HEK293 (cell line): ENCODE measurements around the gene HOGA1.

ENCODE experiments used
- CTCF ChIA-PET: fragments of 350-600 bp; formaldehyde crosslinking; extraction: SDS; loops from one replicate; lab custom pipeline; 2021; ENCODE audit warnings: antibody characterized with exemption; lab: Yijun Ruan, JAX
- POLR2A ChIA-PET: fragments of 300-600 bp; formaldehyde crosslinking; extraction: SDS; loops from one replicate; lab custom pipeline; 2020; ENCODE audit warnings: antibody characterized with exemption, inconsistent platforms; lab: Yijun Ruan, JAX
- H3K27ac ChIP-seq: fragments of 200-500 bp; sonication (Bioruptor generic); 2 replicates; pipeline ENCODE4 v1.5.1; 2014; ENCODE audit warnings: low read depth, low read length, control low read depth, inconsistent platforms; ENCODE audit errors: extremely low read depth
- H3K36me3 ChIP-seq, 2 experiments: fragments of 200-500 bp in 1 of 2; sonication (Bioruptor generic) in 1 of 2; 1 replicate in 1 of 2; 2 replicates in 1 of 2; pipeline ENCODE4 v1.5.1; 2014 to 2017; ENCODE audit warnings: inconsistent platforms in 2 of 2, low read length in 2 of 2; ENCODE audit not compliant: control insufficient read depth in 2 of 2, insufficient read depth in 1 of 2
- H3K4me1 ChIP-seq: fragments of 200-500 bp; sonication (Bioruptor generic); 2 replicates; pipeline ENCODE4 v1.5.1; 2014; ENCODE audit warnings: mild to moderate bottlenecking, low read length, inconsistent platforms; ENCODE audit not compliant: control insufficient read depth, insufficient read depth
- H3K4me3 ChIP-seq: 2 replicates; pipeline ENCODE4 v1.5.1; 2011; ENCODE audit warnings: low read depth, mild to moderate bottlenecking, control low read depth, low read length, moderate library complexity
- H3K9me3 ChIP-seq: fragments of 200-500 bp; sonication (Bioruptor generic); 2 replicates; pipeline ENCODE4 v1.5.1; 2014; ENCODE audit warnings: low read depth, low read length, inconsistent platforms; ENCODE audit not compliant: control insufficient read depth, insufficient read depth
- REST ChIP-seq: fragments of 450-650 bp; formaldehyde crosslinking; IDR thresholded peaks from 2 replicates; pipeline ENCODE4 v1.5.1; 2016; ENCODE audit warnings: missing biosample characterization, missing genetic modification characterization
- TCF7L2 ChIP-seq: IDR thresholded peaks from 2 replicates; pipeline ENCODE4 v1.6.1; 2011; ENCODE audit warnings: low read depth, mild to moderate bottlenecking, inconsistent platforms, low read length, moderate library complexity, borderline replicate concordance
- YY1 ChIP-seq: fragments of 450-650 bp; formaldehyde crosslinking; IDR thresholded peaks from 2 replicates; pipeline ENCODE4 v1.5.1; 2018; ENCODE audit warnings: missing biosample characterization, missing genetic modification characterization
- ZFP3 ChIP-seq: fragments of 450-650 bp; formaldehyde crosslinking; IDR thresholded peaks from 2 replicates; pipeline ENCODE4 v1.5.1; 2016; ENCODE audit warnings: low read depth, missing biosample characterization, missing genetic modification characterization
- ZNF10 ChIP-seq: fragments of 450-650 bp; formaldehyde crosslinking; IDR thresholded peaks from 2 replicates; pipeline ENCODE4 v1.5.1; 2017; ENCODE audit warnings: missing biosample characterization, missing genetic modification characterization
- ZNF114 ChIP-seq: fragments of 450-650 bp; formaldehyde crosslinking; IDR thresholded peaks from 2 replicates; pipeline ENCODE4 v1.5.0; 2017; ENCODE audit warnings: missing biosample characterization, missing genetic modification characterization
- ZNF19 ChIP-seq: fragments of 450-650 bp; formaldehyde crosslinking; IDR thresholded peaks from 2 replicates; pipeline ENCODE4; 2016; ENCODE audit warnings: missing biosample characterization, missing genetic modification characterization, low read depth
- ZNF26 ChIP-seq: fragments of 450-650 bp; formaldehyde crosslinking; IDR thresholded peaks from 2 replicates; pipeline ENCODE4 v1.5.1; 2016; ENCODE audit warnings: missing biosample characterization, missing genetic modification characterization
- ZNF280C ChIP-seq: fragments of 450-650 bp; formaldehyde crosslinking; IDR thresholded peaks from 2 replicates; pipeline ENCODE4 v1.5.1; 2016; ENCODE audit warnings: missing biosample characterization, missing genetic modification characterization
- ZNF514 ChIP-seq: fragments of 450-650 bp; formaldehyde crosslinking; IDR thresholded peaks from 2 replicates; pipeline ENCODE4 v1.5.1; 2016; ENCODE audit warnings: missing biosample characterization, missing genetic modification characterization
- ZNF585B ChIP-seq: fragments of 450-650 bp; formaldehyde crosslinking; IDR thresholded peaks from 2 replicates; pipeline ENCODE4 v1.5.1; 2016; ENCODE audit warnings: missing biosample characterization, missing genetic modification characterization
- ZNF600 ChIP-seq: fragments of 450-650 bp; formaldehyde crosslinking; IDR thresholded peaks from 2 replicates; pipeline ENCODE4 v1.5.1; 2016; ENCODE audit warnings: missing biosample characterization, missing genetic modification characterization
- ZNF664 ChIP-seq: fragments of 450-650 bp; formaldehyde crosslinking; IDR thresholded peaks from 2 replicates; pipeline ENCODE4 v1.5.1; 2016; ENCODE audit warnings: missing biosample characterization, missing genetic modification characterization
- ZNF830 ChIP-seq: fragments of 450-650 bp; IDR thresholded peaks from 2 replicates; pipeline ENCODE4 v1.5.0; 2018; ENCODE audit warnings: missing biosample characterization, missing genetic modification characterization, low read depth, mild to moderate bottlenecking, moderate library complexity

HOGA1 gene

GRCh38 chr10:97607095-97607636, 23.0 kb downstream of the HOGA1 start:
- H3K4me3 ChIP-seq = no peak overlapping the region
- TF ChIP-seq REST (tag by site-specific recombination) (no peak), ZNF280C (tag by site-specific recombination) (no peak), ZFP3 (tag by site-specific recombination) (no peak), ZNF26 (tag by site-specific recombination) (no peak), YY1 (tag by site-specific recombination) (no peak), ZNF19 (tag by site-specific recombination) (no peak), ZNF10 (tag by site-specific recombination) (no peak), ZNF514 (tag by site-specific recombination) (no peak), ZNF830 (tag by site-specific recombination) (no peak), TCF7L2 (no peak)
- TF ChIP-seq, all 188 proteins: peak for 0
- Histone ChIP-seq H3K27ac (no peak overlapping the region), H3K4me1 (no peaks in the 10 kb centered on the region), H3K36me3 (no peaks in the 10 kb centered on the region), H3K9me3 (no peaks in the 10 kb centered on the region)
- CTCF ChIA-PET = interaction anchor here (0.5 to 6.5 kb wide), 3 partner anchors 19 to 35 kb away, joined by 3 to 33 read pairs (median 4); partner anchors contain the start of gene ANKRD2
- POLR2A ChIA-PET = no interaction called here

- ChIA-PET CTCF (interaction anchor here (0.6 to 6.5 kb wide), 3 partner anchors 37 to 127 kb away, joined by 3 to 33 read pairs (median 4); partner anchors contain the start of gene ANKRD2), POLR2A (no interaction called here)
- Histone ChIP-seq H3K9me3 (no peaks in the 10 kb centered on the region), H3K4me3 (no peak overlapping the region), H3K27ac (no peak overlapping the region), H3K36me3 (no peaks in the 10 kb centered on the region; a peak in 1 of 3 replicates), H3K4me1 (no peaks in the 10 kb centered on the region)
- TF ChIP-seq TCF7L2 = no peak
- TF ChIP-seq ZNF664 = no peak
- no peak for TF ChIP-seq ZNF114 (tag by site-specific recombination)
- TF ChIP-seq ZNF600 (tag by site-specific recombination) = no peak
- no peak for TF ChIP-seq ZNF585B
Measured at GRCh38 chr10:97608991-97609561, 24.9 kb downstream of the HOGA1 start.
